Aorta (tissue), 5 donors: ENCODE measurements around the gene TRIM38. TPM values are rescaled to one million over a fixed set of nuclear protein-coding genes. Genes with fewer than 3 reads are reported as not detected.
"Not testable (repeated sequence)": the region's sequence is repeated elsewhere in the genome, so short reads cannot be mapped to it uniquely, and the experiment has no call there.

Source experiments
- ATAC-seq: fragments of 200-7000 bp; cut with Tn5 transposase; one replicate; pipeline ENCODE4 v1.9.1; 2022; ENCODE audit warnings: moderate library complexity; ENCODE audit not compliant: low FRiP score
- DNase-seq, 2 donors: peaks; one replicate each; pipeline ENCODE4 v3.0.0-alpha.2; 2020
- H3K27ac ChIP-seq, 2 donors: one replicate each; pipeline ENCODE4 v1.5.1; 2013; ENCODE audit warnings: low read length in 2 of 2, mild to moderate bottlenecking in 2 of 2, moderate library complexity in 2 of 2, control low read depth in 1 of 2, inconsistent platforms in 1 of 2, low read depth in 1 of 2
- H3K27me3 ChIP-seq, 2 donors: one replicate each; pipeline ENCODE4 v1.6.1; 2013; ENCODE audit warnings: control low read depth in 1 of 2, low read length in 1 of 2, mild to moderate bottlenecking in 1 of 2, moderate library complexity in 1 of 2; ENCODE audit not compliant: insufficient read depth in 2 of 2, control insufficient read depth in 1 of 2
- H3K36me3 ChIP-seq, 2 donors: one replicate each; pipeline ENCODE4 v1.6.1; 2013; ENCODE audit warnings: control low read depth in 1 of 2, low read length in 1 of 2, mild to moderate bottlenecking in 1 of 2; ENCODE audit not compliant: insufficient read depth in 2 of 2, control insufficient read depth in 1 of 2
- H3K4me1 ChIP-seq, 2 donors: one replicate each; pipeline ENCODE4 v1.6.1; 2013; ENCODE audit warnings: low read length in 2 of 2, control low read depth in 1 of 2, mild to moderate bottlenecking in 1 of 2, moderate library complexity in 1 of 2; ENCODE audit not compliant: insufficient read depth in 2 of 2, control insufficient read depth in 1 of 2
- H3K4me3 ChIP-seq, 2 donors: one replicate each; pipeline ENCODE4 v1.5.1; 2013; ENCODE audit warnings: low read length in 2 of 2, control low read depth in 1 of 2, mild to moderate bottlenecking in 1 of 2
- H3K9me3 ChIP-seq: one replicate; pipeline ENCODE4 v1.6.1; 2013; ENCODE audit warnings: mild to moderate bottlenecking, low read length; ENCODE audit not compliant: control insufficient read depth
- WGBS, 2 donors: extraction: QIAGEN DNeasy Blood & Tissue Kit; methylation state at CpG; one replicate each; pipeline ENCODE4 v1.1.7; 2013; 5-methylcytosine and 5-hydroxymethylcytosine counted together
- intact Hi-C, 2 donors: fragments of 100-400 bp; cut with DNase I; formaldehyde crosslinking; loops; one replicate each; pipeline versions ENCODE4 v1.14.2 to v1.15.0; 2022
- polyA plus RNA-seq, 2 donors: library from polyadenylated mRNA; stranded (reverse); fragments of 200-250 nt; gene quantifications; one replicate each; pipeline ENCODE4 v1.2.3, GENCODE V29; 2013
- total RNA-seq, 2 donors: library from RNA; stranded (reverse); fragmentation: NEBNext Ultra II Directional; extraction: Animal tissue kit (Norgen Biotek cat#: 25700); gene quantifications; one replicate each; pipeline ENCODE4 v1.2.1, GENCODE V29; 2021
- donor health status: healthy with polysubstance abuse.
- donor health status: Bipolar disorder and iron deficiency.
- donor health status: DM: no; HTN: no; CAD: no.
- donor health status: DM: no; HTN: no; CAD: no.
- donor health status: DM: yes; HTN: yes; CAD: no.

TRIM38 gene
- total and polyA plus RNA-seq, 4 donors = 6.4 to 24.8 (median 18.1) TPM

GRCh38 chr6:25946631-25947030 is 16.0 kb upstream of the TRIM38 start:
- 97 to 99% methylated on average over 2 of the region's 2 CpGs for WGBS, 2 donors
- ATAC-seq (no peak), DNase-seq (no peak)
- Histone ChIP-seq H3K9me3 (no peaks in the 10 kb centered on the region), H3K36me3 (no peaks in the 10 kb centered on the region), H3K27ac (no peak overlapping the region), H3K4me1 (no peaks in the 10 kb centered on the region), H3K27me3 (no peaks in the 10 kb centered on the region), H3K4me3 (no peak overlapping the region)
- intact Hi-C loops = no loop called here

GRCh38 chr6:25947492-25947891 is 15.1 kb upstream of the TRIM38 start:
- intact Hi-C loops, H3K27me3 ChIP-seq, H3K4me1 ChIP-seq, ATAC-seq, H3K27ac ChIP-seq, DNase-seq, H3K36me3 ChIP-seq, H3K9me3 ChIP-seq, H3K4me3 ChIP-seq: not testable (repeated sequence)
- WGBS, 2 donors = 97 to 98% methylated on average over 3 of the region's 3 CpGs

DNA sequence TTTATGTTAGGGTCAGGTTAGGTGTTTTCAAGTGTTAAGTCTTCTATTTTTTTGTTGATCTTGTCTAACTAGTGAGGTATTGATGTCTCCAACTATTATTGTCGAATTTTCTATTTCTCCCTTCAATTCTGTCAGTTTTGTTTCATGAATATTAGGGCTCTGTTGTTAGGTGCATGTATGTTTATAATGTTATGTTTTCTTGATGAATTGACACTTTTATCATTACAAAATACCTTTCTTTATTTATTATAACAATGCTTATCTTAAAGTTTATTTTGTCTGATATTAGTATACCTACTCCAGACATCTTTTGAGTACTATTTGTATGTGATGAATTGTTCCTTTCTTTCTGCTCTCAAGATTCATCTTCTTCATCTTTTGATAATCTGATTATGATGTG is 12.9 kb upstream of the TRIM38 start:
- Histone ChIP-seq H3K27me3 (no peaks in the 10 kb centered on the region), H3K4me1 (no peaks in the 10 kb centered on the region), H3K4me3 (no peak overlapping the region), H3K9me3 (no peaks in the 10 kb centered on the region), H3K27ac (no peak overlapping the region), H3K36me3 (no peaks in the 10 kb centered on the region)
- intact Hi-C loops = no loop called here
- DNase-seq (no peak), ATAC-seq (no peak)
- 92 to 96% methylated on average over 1 of the region's 1 CpG for WGBS, 2 donors

DNA sequence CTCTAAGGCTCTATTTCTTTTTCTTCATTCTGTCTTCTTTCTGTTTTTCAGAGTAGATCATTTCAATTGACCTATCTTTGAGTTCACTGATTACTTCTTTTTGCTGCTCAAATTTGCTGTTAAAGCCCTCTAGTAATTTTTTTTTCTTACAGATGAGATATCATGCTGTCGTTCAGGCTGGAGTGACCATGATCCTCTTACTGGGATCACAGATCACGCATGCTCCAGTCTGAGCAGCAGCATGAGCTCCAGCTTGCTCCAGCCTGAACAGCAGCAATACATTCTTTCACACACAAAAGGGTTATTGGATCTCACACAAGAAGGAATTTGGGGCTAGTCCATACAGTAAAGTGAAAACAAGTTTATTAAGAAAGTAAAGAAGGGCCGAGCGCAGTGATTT is 12.3 kb upstream of the TRIM38 start:
- Histone ChIP-seq H3K27ac (no peak overlapping the region), H3K36me3 (no peaks in the 10 kb centered on the region), H3K9me3 (no peaks in the 10 kb centered on the region), H3K4me1 (no peaks in the 10 kb centered on the region), H3K4me3 (no peak overlapping the region), H3K27me3 (no peaks in the 10 kb centered on the region)
- no peak for DNase-seq
- no peak for ATAC-seq
- intact Hi-C loops = no loop called here
- WGBS, 2 donors = 49 to 59% methylated on average over 4 of the region's 4 CpGs

DNA sequence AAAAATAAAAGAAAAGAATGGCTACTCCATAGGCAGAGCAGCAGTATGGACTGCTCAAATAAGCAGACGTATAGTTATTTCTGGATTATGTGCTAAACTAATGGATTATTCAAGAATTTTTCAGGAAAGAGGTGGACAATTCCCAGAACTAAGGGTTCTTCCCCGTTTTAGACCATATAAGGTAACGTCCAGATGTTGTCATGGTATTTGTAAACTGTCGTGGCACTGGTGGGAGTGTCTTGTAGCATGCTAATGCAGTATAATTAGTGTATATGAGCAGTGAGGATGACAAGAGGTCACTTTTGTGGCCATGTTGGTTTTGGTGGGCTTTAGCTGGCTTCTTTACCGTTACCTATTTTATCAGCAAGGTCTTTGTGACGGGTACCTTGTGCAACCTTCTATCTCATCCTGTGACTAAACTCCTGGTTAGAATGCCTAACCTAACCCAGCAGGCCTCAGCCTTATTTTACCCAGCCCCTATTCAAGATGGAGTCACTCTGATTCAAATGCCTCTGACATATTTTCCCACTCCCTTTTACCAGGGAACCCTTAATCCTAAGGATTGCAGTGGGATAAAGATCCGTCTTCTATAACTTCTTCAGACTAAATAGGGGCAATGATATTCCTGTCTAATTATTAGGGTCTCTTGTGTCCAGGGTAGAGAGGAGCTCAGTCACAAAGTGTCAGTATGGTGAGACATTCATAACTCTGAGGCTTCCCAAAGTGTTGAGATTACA is 11.1 kb upstream of the TRIM38 start:
- DNase-seq (no peak), ATAC-seq (no peak)
- WGBS, 2 donors = 81 to 85% methylated on average over 7 of the region's 7 CpGs
- H3K36me3 ChIP-seq = no peaks in the 10 kb centered on the region
- intact Hi-C loops = no loop called here
- H3K27ac ChIP-seq = no peak overlapping the region
- no peaks in the 10 kb centered on the region for H3K27me3 ChIP-seq
- no peaks in the 10 kb centered on the region for H3K4me1 ChIP-seq
- H3K9me3 ChIP-seq = no peaks in the 10 kb centered on the region
- no peak overlapping the region for H3K4me3 ChIP-seq

DNA sequence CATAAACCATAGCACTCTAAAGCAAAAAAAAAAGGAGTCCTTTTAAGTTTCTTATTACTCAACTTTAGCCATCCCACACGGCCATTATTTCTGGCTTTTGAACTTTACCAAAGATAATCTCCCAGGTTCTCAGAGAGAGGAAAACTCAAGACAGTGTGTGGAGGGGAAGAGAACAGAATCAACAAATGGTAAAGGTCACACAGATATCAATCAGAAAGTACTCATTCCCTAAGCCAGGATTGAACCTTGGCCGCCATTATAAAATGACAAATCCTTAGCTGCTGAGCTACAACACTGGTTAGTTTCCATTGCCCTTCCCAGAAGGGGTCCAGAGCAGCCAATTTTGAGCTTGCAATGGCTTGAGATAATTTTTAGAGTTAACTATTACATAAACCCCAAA is 10.1 kb upstream of the TRIM38 start:
- 90 to 94% methylated on average over 2 of the region's 2 CpGs for WGBS, 2 donors
- Histone ChIP-seq H3K4me1 (no peaks in the 10 kb centered on the region), H3K27me3 (no peaks in the 10 kb centered on the region), H3K27ac (no peak overlapping the region), H3K9me3 (no peaks in the 10 kb centered on the region), H3K4me3 (no peak overlapping the region), H3K36me3 (no peaks in the 10 kb centered on the region)
- no peak for ATAC-seq
- DNase-seq = no peak
- intact Hi-C loops = no loop called here

GRCh38 chr6:25953733-25954132 is 8.9 kb upstream of the TRIM38 start:
- DNase-seq = no peak
- no peak overlapping the region for H3K27ac ChIP-seq
- no peaks in the 10 kb centered on the region for H3K27me3 ChIP-seq
- 83 to 85% methylated on average over 3 of the region's 3 CpGs for WGBS, 2 donors
- no peak overlapping the region for H3K4me3 ChIP-seq
- H3K36me3 ChIP-seq = no peaks in the 10 kb centered on the region
- intact Hi-C loops = no loop called here
- no peaks in the 10 kb centered on the region for H3K4me1 ChIP-seq
- no peaks in the 10 kb centered on the region for H3K9me3 ChIP-seq
- ATAC-seq = no peak

DNA sequence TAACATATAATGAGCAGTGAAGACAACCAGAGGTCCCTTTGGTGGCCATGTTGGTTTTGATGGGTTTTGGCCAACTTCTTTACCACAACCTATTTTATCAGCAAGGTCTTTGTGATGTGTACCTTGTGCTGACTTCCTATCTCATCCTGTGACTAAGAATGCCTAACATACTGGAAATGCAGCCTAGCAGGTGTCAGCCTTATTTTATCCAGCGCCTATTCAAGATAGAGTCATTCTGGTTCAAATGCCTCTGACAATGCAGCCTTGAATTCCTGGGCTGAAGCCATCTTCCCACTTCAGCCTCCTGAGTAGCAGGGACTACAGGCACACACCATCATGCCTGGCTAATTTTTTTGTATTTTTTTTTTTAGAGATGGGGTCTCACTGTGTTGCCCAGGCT is 7.8 kb upstream of the TRIM38 start:
- DNase-seq = no peak
- Histone ChIP-seq H3K4me1 (no peaks in the 10 kb centered on the region), H3K4me3 (no peak overlapping the region), H3K36me3 (no peaks in the 10 kb centered on the region), H3K27ac (no peak overlapping the region), H3K27me3 (no peaks in the 10 kb centered on the region), H3K9me3 (peaks cover 2% of the 10 kb centered on the region)
- WGBS, 2 donors = 70 to 79% methylated on average over 1 of the region's 1 CpG
- ATAC-seq = no peak
- intact Hi-C loops = no loop called here

- Histone ChIP-seq H3K4me3 (no peak overlapping the region), H3K4me1 (no peaks in the 10 kb centered on the region), H3K9me3 (peaks cover 2% of the 10 kb centered on the region), H3K27ac (no peak overlapping the region), H3K36me3 (no peaks in the 10 kb centered on the region), H3K27me3 (no peaks in the 10 kb centered on the region)
- ATAC-seq = no peak
- WGBS, 2 donors = 74 to 77% methylated on average over 3 of the region's 3 CpGs
- intact Hi-C loops = no loop called here
- DNase-seq = no peak
Observed at GRCh38 chr6:25956226-25956625, 6.4 kb upstream of the TRIM38 start.
